Duodenal mucosa (tissue), 2 donors: Measurements from ENCODE around the gene STK4.

Source experiments
- H3K27ac ChIP-seq: one replicate; pipeline ENCODE4 v1.7.0; 2013; ENCODE audit warnings: low read depth, low read length
- H3K27me3 ChIP-seq, 2 donors: one replicate each; pipeline ENCODE4 v1.7.0; 2013; ENCODE audit warnings: low read length in 2 of 2, control low read depth in 1 of 2; ENCODE audit not compliant: insufficient read depth in 2 of 2, control insufficient read depth in 1 of 2
- H3K36me3 ChIP-seq, 2 donors: one replicate each; pipeline ENCODE4 v1.7.0; 2013; ENCODE audit warnings: low read length in 2 of 2, control low read depth in 1 of 2; ENCODE audit not compliant: insufficient read depth in 2 of 2, control insufficient read depth in 1 of 2
- H3K4me1 ChIP-seq, 2 donors: one replicate each; pipeline ENCODE4 v1.7.0; 2013; ENCODE audit warnings: low read length in 2 of 2, control low read depth in 1 of 2; ENCODE audit not compliant: insufficient read depth in 2 of 2, control insufficient read depth in 1 of 2
- H3K4me3 ChIP-seq, 2 donors: one replicate each; pipeline ENCODE4 v1.7.0; 2013; ENCODE audit warnings: low read length in 2 of 2, low read depth in 1 of 2
- H3K9ac ChIP-seq, 2 donors: one replicate each; pipeline ENCODE4 v1.7.0; 2013; ENCODE audit warnings: low read length in 2 of 2, low read depth in 1 of 2
- H3K9me3 ChIP-seq, 2 donors: one replicate each; pipeline ENCODE4 v1.7.0; 2013; ENCODE audit warnings: low read length in 2 of 2, control low read depth in 1 of 2; ENCODE audit not compliant: control insufficient read depth in 1 of 2

STK4 gene

DNA sequence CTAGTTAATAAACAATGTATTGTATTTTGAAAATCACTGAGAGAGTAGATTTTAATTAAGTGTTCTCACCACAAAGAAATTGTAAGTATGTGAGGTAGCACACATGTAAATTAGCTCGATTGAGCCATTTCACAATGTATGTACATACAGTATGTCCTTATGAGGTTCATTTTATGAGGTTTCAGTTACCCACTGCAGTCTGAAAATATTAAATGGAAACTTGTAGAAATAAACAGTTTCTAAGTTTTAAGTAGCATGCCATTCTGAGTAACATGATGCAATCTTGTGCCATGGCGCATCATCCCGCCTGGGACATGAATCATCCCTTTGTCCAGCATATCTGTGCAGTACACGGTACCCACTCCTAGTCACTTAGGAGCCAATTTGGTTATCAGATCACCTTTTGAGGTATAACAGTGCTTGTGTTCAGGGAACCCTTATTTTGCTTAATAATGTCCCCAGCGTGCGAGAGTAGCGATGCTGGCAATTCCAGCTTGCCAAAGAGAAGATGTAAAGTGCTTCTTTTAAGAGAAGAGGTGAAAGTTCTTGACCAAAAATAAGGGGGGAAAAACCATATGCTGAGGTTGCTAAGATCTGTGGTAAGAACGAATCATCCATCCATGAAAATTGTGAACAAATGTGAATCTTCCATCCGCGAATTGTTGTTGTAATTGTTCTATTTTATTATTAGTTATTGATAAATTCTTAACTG is 69.9 kb downstream of the STK4 start:
- Histone ChIP-seq H3K9me3 (no peaks in the 10 kb centered on the region), H3K4me1 (peaks cover 3 to 11% of the 10 kb centered on the region in 2 donors), H3K27me3 (no peaks in the 10 kb centered on the region), H3K9ac (no peak overlapping the region), H3K36me3 (peaks cover 0 to 7% of the 10 kb centered on the region in 2 donors), H3K4me3 (no peak overlapping the region), H3K27ac (no peak overlapping the region)

DNA sequence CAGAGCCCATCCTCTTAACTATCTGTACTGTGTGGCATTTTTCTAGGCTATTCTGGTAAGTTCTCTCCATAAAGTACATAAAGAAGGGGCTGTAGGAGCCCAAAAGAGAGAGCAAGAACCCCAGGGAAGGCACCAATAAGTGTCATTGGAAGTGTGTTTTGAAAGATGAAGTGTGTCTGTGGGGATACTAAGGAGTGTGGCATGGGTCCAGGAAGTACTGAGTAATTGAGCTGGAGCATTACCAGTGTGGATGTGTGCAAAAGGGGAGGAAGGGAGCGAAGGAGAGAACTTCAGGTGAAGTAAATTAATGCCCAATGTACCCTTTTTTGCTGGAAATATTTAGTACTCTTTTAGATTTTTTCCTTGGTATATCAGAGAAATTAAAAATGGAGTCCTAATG is 70.7 kb downstream of the STK4 start:
- no peak overlapping the region for H3K27ac ChIP-seq
- no peak overlapping the region for H3K9ac ChIP-seq
- H3K4me1 ChIP-seq, result peaks cover 3 to 15% of the 10 kb centered on the region in 2 donors
- peaks cover 0 to 6% of the 10 kb centered on the region in 2 donors for H3K36me3 ChIP-seq
- H3K4me3 ChIP-seq, result no peak overlapping the region
- H3K9me3 ChIP-seq, result no peaks in the 10 kb centered on the region
- H3K27me3 ChIP-seq, result no peaks in the 10 kb centered on the region

DNA sequence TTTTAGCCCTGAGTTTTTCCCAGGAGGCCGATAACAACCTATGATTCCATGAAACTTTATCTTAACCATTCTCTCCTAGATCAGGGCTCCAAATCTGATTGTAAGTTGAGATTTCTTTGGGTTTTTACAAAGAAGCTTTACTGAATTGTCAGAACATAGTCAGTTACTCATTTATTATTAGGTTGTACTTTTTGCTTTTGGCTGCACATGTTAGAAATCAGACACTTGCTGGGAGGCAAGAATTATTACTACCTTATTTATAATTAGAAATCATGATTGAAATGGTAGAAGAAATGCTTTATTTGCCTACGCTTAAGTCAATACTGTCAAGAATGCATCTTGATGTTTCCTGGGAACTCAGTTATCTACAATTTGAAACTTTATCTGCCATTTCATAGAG is 71.3 kb downstream of the STK4 start:
- Histone ChIP-seq H3K4me3 (no peak overlapping the region), H3K9me3 (no peaks in the 10 kb centered on the region), H3K4me1 (peaks cover 3 to 15% of the 10 kb centered on the region in 2 donors), H3K27me3 (no peaks in the 10 kb centered on the region), H3K36me3 (peaks cover 0 to 6% of the 10 kb centered on the region in 2 donors), H3K27ac (no peak overlapping the region), H3K9ac (no peak overlapping the region)

DNA sequence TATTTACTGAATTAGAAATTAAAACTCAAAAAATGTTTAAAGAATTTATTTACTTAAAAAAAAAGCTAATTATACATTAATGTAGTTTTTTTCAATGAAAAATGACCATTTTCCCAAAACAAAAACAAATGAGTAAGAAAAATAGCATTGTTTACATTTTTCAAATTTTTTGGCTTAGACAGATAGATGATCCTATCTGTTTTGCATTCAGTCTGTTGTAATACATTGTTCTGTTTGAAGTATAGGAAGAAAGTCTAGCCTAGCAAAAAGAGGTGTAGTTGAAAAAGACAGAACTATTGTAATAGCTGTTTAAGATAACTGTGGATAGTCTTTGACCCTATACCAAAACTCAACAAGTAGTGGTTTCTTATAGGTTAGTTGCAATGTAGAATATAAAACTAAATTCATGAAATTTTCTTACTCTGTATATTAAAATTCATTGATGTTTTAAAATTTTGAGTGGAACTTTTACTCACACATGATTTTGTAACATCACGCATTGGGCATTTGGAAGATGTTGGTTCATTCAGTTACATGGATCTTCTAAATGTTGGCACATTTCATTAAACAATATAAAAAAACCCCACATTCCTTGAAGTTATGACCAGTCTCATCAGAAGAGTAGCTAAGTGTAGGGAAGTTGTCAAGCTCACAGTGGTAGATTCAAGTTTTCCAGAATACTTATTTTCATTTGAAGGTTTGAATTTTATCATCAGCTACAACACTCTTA is 72.6 kb downstream of the STK4 start:
- Histone ChIP-seq H3K4me3 (no peak overlapping the region), H3K36me3 (peaks cover 0 to 8% of the 10 kb centered on the region in 2 donors), H3K9me3 (no peaks in the 10 kb centered on the region), H3K9ac (no peak overlapping the region), H3K27me3 (no peaks in the 10 kb centered on the region), H3K4me1 (peaks cover 3 to 15% of the 10 kb centered on the region in 2 donors), H3K27ac (no peak overlapping the region)

DNA sequence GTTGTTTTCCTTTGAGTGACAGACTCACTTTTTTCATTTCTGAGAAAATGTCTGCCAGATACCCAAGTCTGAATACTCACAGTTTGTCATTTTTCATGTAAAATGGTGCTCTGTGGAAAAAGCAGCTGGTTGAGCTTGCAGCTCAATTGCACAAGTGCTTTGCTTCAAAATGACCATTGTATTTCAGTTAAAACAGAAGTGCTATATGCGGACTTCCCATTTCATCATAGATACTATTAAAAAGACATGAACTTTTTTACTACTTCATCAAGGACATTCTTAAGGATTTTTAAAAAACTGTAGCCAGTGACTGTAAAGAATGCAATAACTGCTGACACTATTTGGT is 73.1 kb downstream of the STK4 start:
- Histone ChIP-seq H3K36me3 (peaks cover 0 to 8% of the 10 kb centered on the region in 2 donors), H3K4me3 (no peak overlapping the region), H3K4me1 (peaks cover 3 to 15% of the 10 kb centered on the region in 2 donors), H3K9ac (no peak overlapping the region), H3K27me3 (no peaks in the 10 kb centered on the region), H3K27ac (no peak overlapping the region), H3K9me3 (no peaks in the 10 kb centered on the region)

DNA sequence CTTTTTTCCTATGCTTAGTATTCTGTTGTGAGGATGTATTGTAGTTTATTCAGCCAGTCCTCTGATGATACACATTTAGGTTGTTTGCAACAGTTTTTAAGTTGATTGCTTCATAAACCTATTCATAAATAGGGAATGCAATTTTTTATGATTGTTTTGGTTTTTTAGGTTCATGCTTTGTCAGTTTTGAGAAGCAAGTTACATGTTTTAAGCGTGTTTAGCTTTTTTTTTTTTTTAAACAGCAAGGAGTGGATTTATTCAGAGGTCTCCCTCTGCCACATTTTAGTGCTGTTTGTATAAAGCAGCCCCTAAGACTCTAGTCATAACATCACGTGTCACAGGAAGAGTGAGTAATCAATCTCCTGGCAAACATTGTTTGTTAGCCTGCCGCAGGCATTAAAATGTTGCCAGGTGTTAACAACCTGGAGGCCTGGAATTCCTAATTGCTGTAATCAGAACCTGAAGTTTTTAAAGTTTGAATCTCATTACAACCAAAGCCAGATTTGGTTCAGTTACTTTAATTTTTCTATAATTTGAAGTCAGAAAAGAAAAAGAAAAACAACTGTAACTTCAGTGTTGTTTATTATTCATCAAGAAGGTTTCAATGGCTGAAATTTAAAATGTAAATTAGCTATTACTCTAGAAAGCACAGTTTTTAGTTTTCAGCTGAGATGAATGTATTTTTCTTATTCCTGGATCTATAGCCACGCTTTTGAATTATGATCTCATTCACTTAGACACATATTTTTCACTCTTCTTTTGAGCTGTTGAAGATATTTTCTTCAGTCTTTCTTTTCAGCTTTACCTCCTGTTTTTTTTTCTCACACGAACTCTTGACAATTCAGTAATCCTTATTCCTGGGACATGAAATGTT is 75.4 kb downstream of the STK4 start:
- Histone ChIP-seq H3K9me3 (no peaks in the 10 kb centered on the region), H3K4me3 (no peak overlapping the region), H3K27me3 (no peaks in the 10 kb centered on the region), H3K4me1 (peaks cover 3 to 15% of the 10 kb centered on the region in 2 donors), H3K27ac (no peak overlapping the region), H3K9ac (no peak overlapping the region), H3K36me3 (peaks cover 0 to 2% of the 10 kb centered on the region in 2 donors)

DNA sequence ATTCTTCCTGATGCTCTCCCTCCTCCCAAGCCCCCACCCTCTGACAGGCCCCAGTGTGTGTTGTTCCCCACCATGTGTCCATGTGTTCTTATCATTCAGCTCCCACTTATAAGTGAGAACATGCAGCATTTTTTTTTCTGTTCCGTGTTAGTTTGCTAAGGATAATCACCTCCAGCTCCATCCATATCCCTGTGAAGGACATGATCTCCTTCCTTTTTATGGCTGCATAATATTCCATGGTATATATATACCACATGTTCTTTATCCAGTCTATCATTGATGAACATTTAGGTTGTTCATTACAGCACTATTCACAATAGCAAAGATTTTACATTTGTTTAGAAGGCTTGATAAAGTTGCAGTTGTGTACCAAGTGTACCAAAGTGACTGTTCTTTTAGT is 76.7 kb downstream of the STK4 start:
- H3K27ac ChIP-seq, result no peak overlapping the region
- peaks cover 0 to 2% of the 10 kb centered on the region in 2 donors for H3K36me3 ChIP-seq
- H3K9ac ChIP-seq, result no peak overlapping the region
- H3K27me3 ChIP-seq, result no peaks in the 10 kb centered on the region
- H3K4me3 ChIP-seq, result no peak overlapping the region
- H3K9me3 ChIP-seq, result no peaks in the 10 kb centered on the region
- peaks cover 3 to 11% of the 10 kb centered on the region in 2 donors for H3K4me1 ChIP-seq

DNA sequence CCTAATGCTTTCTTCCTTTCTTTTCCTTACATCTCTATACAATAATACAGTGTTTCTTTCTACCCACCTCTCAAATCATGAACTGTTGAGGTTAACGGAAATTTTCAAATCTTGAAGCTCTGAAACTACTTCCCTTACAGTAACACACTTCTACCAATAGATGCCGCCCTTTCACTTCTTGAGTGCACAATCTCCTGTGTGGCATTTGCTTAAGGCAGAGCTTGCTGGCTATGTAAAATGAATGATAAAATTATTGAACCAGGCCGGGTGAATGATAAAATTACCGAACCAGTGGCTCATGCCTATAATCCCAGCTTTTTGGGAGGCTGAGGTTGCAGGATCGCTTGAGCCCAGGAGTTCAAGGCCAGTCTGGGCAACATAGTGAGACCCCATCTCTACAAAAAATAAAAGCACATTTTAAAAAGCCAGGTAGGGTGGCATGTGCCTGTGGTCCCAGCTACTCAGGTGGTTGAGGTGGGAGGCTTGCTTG is 77.8 kb downstream of the STK4 start:
- Histone ChIP-seq H3K36me3 (peaks cover 0 to 2% of the 10 kb centered on the region in 2 donors), H3K9me3 (no peaks in the 10 kb centered on the region), H3K27me3 (no peaks in the 10 kb centered on the region), H3K27ac (no peak overlapping the region), H3K9ac (no peak overlapping the region), H3K4me1 (peaks cover 1 to 11% of the 10 kb centered on the region in 2 donors), H3K4me3 (no peak overlapping the region)

DNA sequence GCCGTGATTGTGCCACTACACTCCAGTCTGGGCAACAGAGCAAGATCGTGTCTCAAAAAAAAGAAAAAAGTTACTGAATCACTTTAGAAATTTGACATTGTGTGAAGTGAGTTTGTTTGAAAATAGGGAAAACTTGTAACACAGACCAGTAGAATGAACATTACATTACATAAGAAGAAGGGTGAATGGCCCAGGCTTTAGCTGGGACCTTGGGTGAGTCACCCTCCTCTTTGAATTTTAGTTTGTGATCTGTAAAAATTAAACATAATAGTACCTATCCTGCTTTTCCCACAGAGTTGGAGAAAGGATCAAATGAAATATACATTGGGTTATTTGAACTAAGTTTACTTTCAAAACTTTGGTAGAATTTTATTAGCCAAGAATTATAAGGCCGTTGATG is 78.3 kb downstream of the STK4 start:
- no peak overlapping the region for H3K27ac ChIP-seq
- peaks cover 0 to 2% of the 10 kb centered on the region in 2 donors for H3K36me3 ChIP-seq

More for the DNA sequence above, 78.3 kb downstream of the STK4 start:
- H3K4me1 ChIP-seq, result peaks cover 0 to 6% of the 10 kb centered on the region in 2 donors
- H3K9me3 ChIP-seq, result no peaks in the 10 kb centered on the region
- H3K9ac ChIP-seq, result no peak overlapping the region
- no peaks in the 10 kb centered on the region for H3K27me3 ChIP-seq
- H3K4me3 ChIP-seq, result no peak overlapping the region
